ENCODE data around the gene AKAP9.
"Not testable (repeated sequence)": the region's sequence is repeated elsewhere in the genome, so short reads cannot be mapped to it uniquely, and the experiment has no call there.

Gene AKAP9

DNA sequence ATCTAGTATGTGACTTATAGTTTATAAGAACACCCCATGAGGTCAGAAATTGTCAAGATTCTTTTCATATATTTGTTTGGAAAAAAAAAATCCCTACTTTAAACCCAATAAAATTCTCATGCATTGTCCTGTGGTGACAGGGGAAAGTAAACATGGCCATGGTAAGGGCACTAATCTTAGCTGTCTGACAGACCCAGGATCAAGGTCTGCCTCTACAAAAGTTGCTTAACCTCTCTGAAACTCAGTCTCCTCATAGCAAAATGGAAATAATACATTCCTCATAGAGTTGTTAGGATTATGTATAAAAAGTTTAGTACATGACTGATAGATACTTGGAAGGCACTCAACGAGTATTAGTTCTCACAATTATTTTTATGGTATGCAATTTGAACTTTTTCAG lies 22.3 kb upstream of the AKAP9 start:
- H3K27me3 Mint-ChIP-seq = peaks cover 9% of the 10 kb centered on the region
- CTCF ChIA-PET = no interaction called here
- H3K4me3 Mint-ChIP-seq = no peak overlapping the region
- no peak for DNase-seq
- H3K4me1 Mint-ChIP-seq = peaks cover 5% of the 10 kb centered on the region
- no peaks in the 10 kb centered on the region for H3K9me3 Mint-ChIP-seq
- H3K27ac Mint-ChIP-seq = no peak overlapping the region
- no peaks in the 10 kb centered on the region for H3K36me3 Mint-ChIP-seq

DNA sequence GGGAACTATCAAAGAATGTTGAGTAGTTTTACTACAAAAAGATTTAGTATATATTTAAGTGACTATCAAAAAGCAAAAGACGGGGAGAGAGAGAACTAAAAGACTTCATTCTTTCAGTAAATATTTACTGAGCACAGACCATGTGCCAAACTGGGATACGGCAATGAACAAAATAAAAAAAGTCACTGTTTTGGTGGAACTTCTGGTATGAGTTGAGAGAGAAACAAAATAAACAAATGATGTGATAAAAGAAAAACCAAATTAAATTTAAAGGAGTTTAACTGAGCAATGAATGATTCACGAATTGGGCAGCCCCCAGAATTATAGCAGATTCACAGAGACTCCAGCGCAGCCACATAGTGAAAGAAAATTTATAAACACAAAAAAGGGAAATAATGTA lies 17.8 kb upstream of the AKAP9 start:
- Mint-ChIP-seq H3K27ac (no peak overlapping the region), H3K9me3 (no peaks in the 10 kb centered on the region), H3K4me1 (no peaks in the 10 kb centered on the region), H3K4me3 (no peak overlapping the region), H3K27me3 (peaks cover 9% of the 10 kb centered on the region), H3K36me3 (no peaks in the 10 kb centered on the region)
- no peak for DNase-seq
- CTCF ChIA-PET = no interaction called here

DNA sequence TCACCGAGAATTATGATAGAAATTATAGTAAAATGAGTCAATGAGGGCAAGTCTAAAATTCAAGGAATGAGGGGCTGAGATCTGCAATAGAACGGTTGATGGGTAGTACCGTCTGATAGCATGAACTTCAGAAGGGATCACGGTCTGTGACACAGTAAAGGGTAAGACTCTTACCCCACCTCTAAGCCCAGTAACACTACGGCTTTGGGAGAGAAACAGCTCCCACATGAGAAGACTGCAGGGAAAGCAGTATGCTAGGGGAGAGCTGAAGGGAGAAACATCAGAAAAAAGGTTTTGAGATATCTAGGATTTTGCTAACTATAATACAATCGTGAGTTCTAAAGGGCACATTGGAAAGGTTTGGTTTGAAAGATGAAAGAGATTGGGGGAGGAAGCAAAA lies 12.8 kb upstream of the AKAP9 start:
- Mint-ChIP-seq H3K4me3 (no peak overlapping the region), H3K36me3 (no peaks in the 10 kb centered on the region), H3K4me1 (peaks cover 4% of the 10 kb centered on the region), H3K27me3 (peaks cover 8% of the 10 kb centered on the region), H3K9me3 (no peaks in the 10 kb centered on the region), H3K27ac (no peak overlapping the region)
- CTCF ChIA-PET = no interaction called here
- no peak for DNase-seq

DNA sequence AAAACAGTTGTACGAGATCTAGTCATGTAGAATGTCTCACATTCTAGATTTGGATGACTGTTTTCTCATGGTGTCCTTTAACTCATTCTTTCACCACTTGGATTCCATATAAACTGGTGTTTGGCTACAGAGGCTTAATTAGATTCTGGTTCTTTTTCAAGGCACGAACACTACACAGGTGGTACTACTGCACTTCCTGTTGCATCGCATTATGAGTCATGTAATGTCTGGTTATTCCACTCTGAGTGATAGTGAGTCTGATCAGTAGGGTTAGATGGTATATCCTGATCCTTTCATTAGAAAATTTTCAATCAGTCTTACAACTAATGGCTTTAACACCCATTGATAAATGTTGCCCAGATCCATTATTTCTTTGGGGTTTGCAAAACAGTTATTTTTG lies 11.2 kb upstream of the AKAP9 start:
- H3K4me3 Mint-ChIP-seq = no peak overlapping the region
- no peak overlapping the region for H3K27ac Mint-ChIP-seq
- CTCF ChIA-PET = no interaction called here
- peaks cover 4% of the 10 kb centered on the region for H3K4me1 Mint-ChIP-seq
- no peak for DNase-seq
- peaks cover 11% of the 10 kb centered on the region for H3K27me3 Mint-ChIP-seq
- no peaks in the 10 kb centered on the region for H3K9me3 Mint-ChIP-seq
- H3K36me3 Mint-ChIP-seq = no peaks in the 10 kb centered on the region

- DNase-seq = peak; percentile 50
- Mint-ChIP-seq H3K9me3 (no peaks in the 10 kb centered on the region), H3K27ac (peak overlapping the region; percentile 93), H3K27me3 (no peaks in the 10 kb centered on the region), H3K4me1 (peaks cover 23% of the 10 kb centered on the region), H3K36me3 (no peaks in the 10 kb centered on the region), H3K4me3 (peak overlapping the region; percentile 91)
- CTCF ChIA-PET = interaction anchor here (1.1 to 3.3 kb wide), 5 partner anchors 9 to 507 kb away, joined by 3 to 17 read pairs (median 4); partner anchors contain the start of genes GATAD1 and MTERF1
Observed at GRCh38 chr7:91940171-91940570, 491 bp upstream of the AKAP9 start.

DNA sequence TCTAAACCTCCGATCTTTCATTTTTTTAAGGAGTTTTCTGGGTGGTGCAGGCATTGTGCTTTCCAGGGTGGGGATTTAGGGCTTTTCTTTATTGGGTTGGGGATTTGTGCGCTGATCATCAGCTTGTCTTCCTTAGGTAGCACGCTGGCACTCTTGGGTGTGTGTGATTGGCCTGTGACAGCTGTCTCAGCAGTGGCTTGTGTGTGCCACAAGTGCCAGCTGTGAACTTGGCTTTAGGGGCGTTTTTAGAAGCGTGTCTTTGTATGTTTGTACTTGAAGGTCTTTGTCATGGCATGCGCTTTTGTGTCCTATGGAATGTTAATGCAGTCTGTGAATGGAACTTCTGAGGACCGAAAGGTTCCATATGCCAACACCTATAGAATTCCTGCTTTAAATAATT lies 788 bp downstream of the AKAP9 start:
- Mint-ChIP-seq H3K9me3 (no peaks in the 10 kb centered on the region), H3K4me1 (peaks cover 31% of the 10 kb centered on the region), H3K36me3 (peaks cover 3% of the 10 kb centered on the region), H3K27me3 (no peaks in the 10 kb centered on the region), H3K27ac (peak overlapping the region; percentile 93), H3K4me3 (peak overlapping the region; percentile 91)
- peak; percentile 50 for DNase-seq
- CTCF ChIA-PET = interaction anchor here (0.9 to 3.3 kb wide), 3 partner anchors 12 to 1486 kb away, joined by 3 to 17 read pairs (median 12); partner anchors contain the start of gene MTERF1

DNA sequence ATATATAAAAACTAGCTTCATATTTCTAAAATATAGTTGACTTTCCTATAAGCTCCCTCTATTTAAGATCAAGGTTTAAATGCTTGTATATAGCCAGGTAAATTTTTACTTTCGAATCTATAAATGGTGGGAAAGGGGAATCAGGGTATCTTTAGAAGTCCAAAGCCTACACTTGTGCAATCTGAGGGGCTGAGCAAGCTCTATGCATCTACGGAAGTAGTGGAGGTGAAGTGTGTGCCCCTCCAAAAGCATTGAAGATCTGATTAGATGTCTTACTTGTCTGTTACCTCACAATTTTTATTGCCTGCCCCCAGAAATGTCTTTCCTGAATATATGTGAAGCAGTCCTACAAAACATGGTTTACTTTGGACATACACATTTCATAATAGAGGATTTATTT lies 1.6 kb downstream of the AKAP9 start:
- CTCF ChIA-PET = interaction anchor here (0.6 to 3.3 kb wide), 3 partner anchors 11 to 813 kb away, joined by 3 to 17 read pairs (median 12); partner anchors contain the start of gene MTERF1

DNA sequence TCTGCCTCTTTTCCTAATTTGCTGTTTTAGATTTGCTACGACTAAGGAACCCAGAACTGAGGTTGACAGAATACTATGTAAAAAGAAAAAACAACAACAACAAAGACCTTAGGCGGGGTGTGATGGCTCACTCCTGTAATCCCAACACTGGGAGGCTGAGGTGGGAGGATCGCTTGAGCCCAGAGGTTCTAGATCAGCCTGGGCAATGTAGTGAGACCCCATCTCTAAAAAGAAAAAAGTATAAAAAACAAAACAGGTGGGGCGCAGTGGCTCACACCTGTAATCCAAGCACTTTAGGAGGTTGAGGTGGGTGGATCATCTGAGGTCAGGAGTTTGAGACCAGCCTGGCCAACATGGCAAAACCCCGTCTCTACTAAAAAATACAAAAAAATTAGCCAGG lies 4.3 kb downstream of the AKAP9 start:
- H3K27me3 Mint-ChIP-seq, H3K27ac Mint-ChIP-seq, H3K4me3 Mint-ChIP-seq, H3K9me3 Mint-ChIP-seq, DNase-seq: not testable (repeated sequence)
- peaks cover 32% of the 10 kb centered on the region for H3K4me1 Mint-ChIP-seq
- peaks cover 14% of the 10 kb centered on the region for H3K36me3 Mint-ChIP-seq
- CTCF ChIA-PET = interaction anchor here (1.6 kb wide), 1 partner anchor 9 kb away, joined by 3 read pairs; no protein-coding TSS in a partner anchor

More for the DNA sequence above, 1.6 kb downstream of the AKAP9 start:
- peak overlapping the region; percentile 91 for H3K4me3 Mint-ChIP-seq
- DNase-seq = no peak
- H3K4me1 Mint-ChIP-seq = peaks cover 33% of the 10 kb centered on the region
- H3K27me3 Mint-ChIP-seq = no peaks in the 10 kb centered on the region
- no peak overlapping the region for H3K27ac Mint-ChIP-seq
- no peaks in the 10 kb centered on the region for H3K9me3 Mint-ChIP-seq
- H3K36me3 Mint-ChIP-seq = peaks cover 6% of the 10 kb centered on the region

GRCh38 chr7:91945476-91945875 lies 4.8 kb downstream of the AKAP9 start:
- CTCF ChIA-PET = interaction anchor here (1.5 to 1.6 kb wide), 2 partner anchors 9 to 115 kb away, joined by 3 to 6 read pairs; no protein-coding TSS in a partner anchor
- DNase-seq = no peak
- H3K4me1 Mint-ChIP-seq = peaks cover 29% of the 10 kb centered on the region
- peaks cover 14% of the 10 kb centered on the region for H3K36me3 Mint-ChIP-seq
- H3K27me3 Mint-ChIP-seq = no peaks in the 10 kb centered on the region
- H3K27ac Mint-ChIP-seq = no peak overlapping the region
- H3K9me3 Mint-ChIP-seq = no peaks in the 10 kb centered on the region
- no peak overlapping the region for H3K4me3 Mint-ChIP-seq

DNA sequence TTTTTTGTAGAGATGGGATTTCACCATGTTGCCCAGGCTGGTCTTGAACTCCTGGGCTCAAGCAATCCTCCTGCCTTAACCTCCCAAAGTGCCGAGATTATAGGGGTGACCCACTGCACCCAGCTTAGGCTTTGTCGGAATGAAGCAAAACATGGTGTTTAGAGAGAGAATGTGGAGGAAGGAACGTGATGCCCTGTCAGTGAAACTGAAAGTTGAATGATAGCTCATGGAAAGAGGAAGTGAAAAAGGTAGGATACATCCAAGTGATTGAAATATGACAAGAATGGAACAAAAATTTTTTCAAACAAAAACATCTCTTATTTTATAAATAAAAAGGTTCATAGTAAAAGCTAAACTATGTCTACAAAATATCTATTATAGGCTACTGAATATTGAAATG lies 5.9 kb downstream of the AKAP9 start:
- no peak for DNase-seq
- Mint-ChIP-seq H3K9me3 (no peaks in the 10 kb centered on the region), H3K36me3 (peaks cover 14% of the 10 kb centered on the region), H3K27ac (no peak overlapping the region), H3K27me3 (no peaks in the 10 kb centered on the region), H3K4me3 (no peak overlapping the region), H3K4me1 (peaks cover 26% of the 10 kb centered on the region)
- CTCF ChIA-PET = interaction anchor here (0.6 to 1.6 kb wide), 5 partner anchors 8 to 609 kb away, joined by 3 to 6 read pairs (median 3); partner anchors contain the start of genes CYP51A1 and MTERF1

- DNase-seq = no peak
- peaks cover 15% of the 10 kb centered on the region for H3K4me1 Mint-ChIP-seq
- H3K36me3 Mint-ChIP-seq = peaks cover 14% of the 10 kb centered on the region
- H3K4me3 Mint-ChIP-seq = no peak overlapping the region
- CTCF ChIA-PET = no interaction called here
- no peaks in the 10 kb centered on the region for H3K27me3 Mint-ChIP-seq
- H3K9me3 Mint-ChIP-seq = no peaks in the 10 kb centered on the region
- no peak overlapping the region for H3K27ac Mint-ChIP-seq
Observed at GRCh38 chr7:91947948-91948347, 7.3 kb downstream of the AKAP9 start.

GRCh38 chr7:91949221-91950009 lies 8.8 kb downstream of the AKAP9 start:
- Mint-ChIP-seq H3K9me3 (no peaks in the 10 kb centered on the region), H3K27ac (no peak overlapping the region), H3K4me3 (no peak overlapping the region), H3K4me1 (peaks cover 15% of the 10 kb centered on the region), H3K27me3 (no peaks in the 10 kb centered on the region), H3K36me3 (peaks cover 14% of the 10 kb centered on the region)
- no peak for DNase-seq
- CTCF ChIA-PET = interaction anchor here (1.1 kb wide), 1 partner anchor 9 kb away, joined by 3 read pairs; the partner anchor contains the start of gene AKAP9

GRCh38 chr7:91953618-91954017 lies 13.0 kb downstream of the AKAP9 start:
- H3K27ac Mint-ChIP-seq = no peak overlapping the region
- DNase-seq = no peak
- H3K4me1 Mint-ChIP-seq = peaks cover 6% of the 10 kb centered on the region
- H3K9me3 Mint-ChIP-seq = no peaks in the 10 kb centered on the region
- no peak overlapping the region for H3K4me3 Mint-ChIP-seq
- CTCF ChIA-PET = interaction anchor here (1.1 to 2.7 kb wide), 3 partner anchors 8 to 72 kb away, joined by 3 to 12 read pairs (median 4); partner anchors contain the start of genes AKAP9 and MTERF1
- H3K36me3 Mint-ChIP-seq = peaks cover 2% of the 10 kb centered on the region
- no peaks in the 10 kb centered on the region for H3K27me3 Mint-ChIP-seq

- not testable (repeated sequence) for H3K27ac Mint-ChIP-seq, H3K27me3 Mint-ChIP-seq, H3K36me3 Mint-ChIP-seq, H3K4me3 Mint-ChIP-seq, H3K4me1 Mint-ChIP-seq, H3K9me3 Mint-ChIP-seq, DNase-seq
- CTCF ChIA-PET = interaction anchor here (0.7 kb wide), 1 partner anchor 23 kb away, joined by 3 read pairs; no protein-coding TSS in a partner anchor
Observed at GRCh38 chr7:91956464-91956863, 15.8 kb downstream of the AKAP9 start.

DNA sequence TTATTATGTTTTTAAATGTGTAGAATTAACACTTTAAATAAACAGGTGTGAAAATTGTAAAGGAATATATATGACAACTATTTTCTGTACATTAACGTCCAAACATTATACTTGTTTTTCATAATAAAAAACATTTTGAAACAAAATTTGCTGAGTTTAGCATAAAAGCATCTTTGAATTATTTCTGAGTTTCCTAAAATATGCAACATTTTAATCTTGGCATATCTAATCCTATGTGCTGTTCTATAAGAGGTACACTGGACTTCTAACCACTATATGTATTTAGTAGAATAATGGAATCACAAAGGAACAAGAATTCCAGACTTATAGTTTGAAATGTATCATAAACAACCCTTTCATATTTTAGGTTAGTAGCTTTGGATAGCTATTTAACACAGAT lies 16.6 kb downstream of the AKAP9 start:
- Mint-ChIP-seq H3K4me3 (no peak overlapping the region), H3K27me3 (no peaks in the 10 kb centered on the region), H3K27ac (no peak overlapping the region), H3K9me3 (no peaks in the 10 kb centered on the region), H3K4me1 (no peaks in the 10 kb centered on the region), H3K36me3 (no peaks in the 10 kb centered on the region)
- DNase-seq = no peak
- CTCF ChIA-PET = no interaction called here
